IPS DF 4.7 (cell line): ENCODE measurements around the gene TTC39A.

Experiments
- DNase-seq: peaks from one replicate; pipeline ENCODE4 v3.0.0-alpha.2; 2013; ENCODE audit warnings: low spot score; ENCODE audit errors: extremely low read depth

The TTC39A gene

GRCh38 chr1:51314974-51315373 is 15.4 kb downstream of the TTC39A start:
- DNase-seq = no peak

GRCh38 chr1:51313961-51314777 is 16.2 kb downstream of the TTC39A start:
- DNase-seq = no peak

- no peak for DNase-seq
Observed at GRCh38 chr1:51313268-51313852, 17.0 kb downstream of the TTC39A start.

- DNase-seq = no peak
Observed at GRCh38 chr1:51312718-51313117, 17.6 kb downstream of the TTC39A start.

- DNase-seq = no peak
Observed at GRCh38 chr1:51311826-51312225, 18.5 kb downstream of the TTC39A start.

- no peak for DNase-seq
Observed at GRCh38 chr1:51310871-51311613, 19.3 kb downstream of the TTC39A start.

GRCh38 chr1:51309291-51309690 is 21.1 kb downstream of the TTC39A start:
- no peak for DNase-seq

GRCh38 chr1:51308636-51309035 is 21.7 kb downstream of the TTC39A start:
- DNase-seq = no peak

GRCh38 chr1:51306950-51307349 is 23.4 kb downstream of the TTC39A start:
- no peak for DNase-seq

GRCh38 chr1:51305371-51305823 is 25.0 kb downstream of the TTC39A start:
- no peak for DNase-seq

- no peak for DNase-seq
Observed at GRCh38 chr1:51304360-51304759, 26.0 kb downstream of the TTC39A start.

GRCh38 chr1:51303751-51304251 is 26.6 kb downstream of the TTC39A start:
- DNase-seq = no peak

- no peak for DNase-seq
Observed at GRCh38 chr1:51303315-51303714, 27.0 kb downstream of the TTC39A start.

GRCh38 chr1:51302746-51303145 is 27.6 kb downstream of the TTC39A start:
- no peak for DNase-seq

GRCh38 chr1:51302270-51302669 is 28.1 kb downstream of the TTC39A start:
- no peak for DNase-seq

GRCh38 chr1:51301844-51302162 is 28.6 kb downstream of the TTC39A start:
- DNase-seq = no peak

GRCh38 chr1:51301152-51301843 is 29.1 kb downstream of the TTC39A start:
- no peak for DNase-seq

- DNase-seq = no peak
Observed at GRCh38 chr1:51299981-51300670, 30.2 kb downstream of the TTC39A start.

- no peak for DNase-seq
Observed at GRCh38 chr1:51299185-51299885, 31.0 kb downstream of the TTC39A start.

GRCh38 chr1:51298322-51298705 is 32.0 kb downstream of the TTC39A start:
- no peak for DNase-seq
